ENCODE results near the gene GRAP.

The GRAP gene

DNA sequence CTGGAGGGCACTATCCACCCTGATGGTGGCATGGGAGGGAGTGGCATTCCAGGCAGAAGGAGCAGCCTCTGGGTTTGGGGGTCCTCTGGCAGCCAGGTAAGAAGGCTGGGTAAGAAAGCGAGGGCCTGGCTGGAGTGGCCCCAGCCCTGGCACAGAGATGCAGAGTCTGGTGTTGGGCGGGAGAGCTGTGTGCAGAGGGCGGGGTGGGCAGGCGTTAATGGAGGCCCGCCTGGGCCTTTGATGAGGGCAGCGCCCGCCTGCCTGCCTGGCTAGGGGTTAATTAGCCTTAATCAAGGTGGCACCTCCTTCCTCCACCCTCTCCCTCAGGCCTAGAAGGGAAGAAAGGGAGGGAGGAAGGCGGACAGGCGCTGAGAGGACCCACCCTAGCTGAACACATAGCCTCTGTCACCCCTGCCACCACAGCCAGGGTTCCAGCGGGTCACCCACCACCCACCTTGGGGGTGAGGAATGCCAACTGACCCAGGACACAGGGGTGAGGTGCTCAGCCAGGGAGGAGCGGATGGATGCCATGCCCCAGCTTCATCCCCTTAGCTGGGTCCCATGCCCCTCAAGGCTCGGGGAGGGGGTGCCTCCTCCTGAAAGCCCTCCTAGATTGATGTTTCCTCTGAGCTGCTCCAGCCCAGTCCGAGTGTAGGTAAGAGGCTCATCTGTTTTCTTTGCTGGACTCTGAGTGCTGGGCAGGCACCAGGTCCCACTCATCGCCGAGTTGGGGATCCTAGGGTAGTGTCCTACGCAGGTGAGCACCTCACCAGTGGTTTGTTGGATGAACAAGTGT lies 28.8 kb downstream of the GRAP start:
- DNase-seq: no peak

- no peak for DNase-seq
Measured at GRCh38 chr17:19017401-19017800, 29.4 kb downstream of the GRAP start.

DNA sequence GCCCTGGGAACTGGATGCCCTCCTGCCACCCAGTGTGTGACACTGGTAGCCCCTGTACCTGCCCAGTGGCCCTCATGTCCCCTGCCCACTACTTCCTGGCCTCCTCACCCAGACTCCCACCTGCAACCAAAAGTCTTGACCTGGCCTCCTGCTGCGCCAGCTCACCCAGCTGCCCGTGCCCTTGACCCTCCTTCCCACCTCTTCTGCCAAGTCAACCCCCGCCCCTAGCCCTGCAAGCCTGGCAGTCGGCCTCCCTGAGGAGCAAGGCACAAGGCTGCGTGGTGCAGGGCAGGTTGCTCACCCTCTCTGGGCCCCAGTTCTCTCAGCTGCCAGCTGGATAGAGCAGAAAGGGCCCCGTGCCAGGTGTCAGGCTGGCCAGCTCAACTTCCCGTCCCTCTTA lies 29.9 kb downstream of the GRAP start:
- no peak for DNase-seq

- no peak for DNase-seq
Measured at GRCh38 chr17:19016297-19016696, 30.5 kb downstream of the GRAP start.

- DNase-seq: no peak
Measured at GRCh38 chr17:19015428-19015827, 31.3 kb downstream of the GRAP start.

DNA sequence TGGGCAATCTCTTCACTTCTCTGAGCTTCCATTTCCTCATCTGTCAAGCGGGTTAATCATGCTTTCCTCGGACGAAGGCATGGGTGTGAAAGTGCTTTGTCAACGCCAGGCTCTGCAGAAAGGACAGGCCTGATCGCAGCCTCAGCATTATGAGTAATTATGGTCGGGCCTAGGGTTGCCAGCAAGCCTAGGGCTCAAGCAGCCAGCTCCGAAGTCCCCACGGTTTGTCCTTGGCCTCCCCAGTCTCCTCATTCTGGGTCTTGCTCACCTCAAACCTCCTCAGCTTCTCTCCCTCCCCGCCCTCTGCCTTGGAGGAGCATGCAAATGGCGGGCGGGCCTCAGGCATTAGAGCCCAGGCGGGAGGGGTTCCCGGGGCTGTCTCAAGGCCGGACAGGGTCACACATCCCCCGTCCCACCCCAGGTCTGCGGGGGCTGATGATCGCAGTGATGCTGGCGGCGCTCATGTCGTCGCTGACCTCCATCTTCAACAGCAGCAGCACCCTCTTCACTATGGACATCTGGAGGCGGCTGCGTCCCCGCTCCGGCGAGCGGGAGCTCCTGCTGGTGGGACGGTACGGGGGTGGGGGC lies 32.0 kb downstream of the GRAP start:
- no peak for DNase-seq

- DNase-seq: no peak
Measured at GRCh38 chr17:19013806-19014627, 32.7 kb downstream of the GRAP start.

GRCh38 chr17:19013226-19013625 lies 33.5 kb downstream of the GRAP start:
- DNase-seq: no peak

- DNase-seq: no peak
Measured at GRCh38 chr17:19012171-19013080, 34.3 kb downstream of the GRAP start.

- DNase-seq: no peak
Measured at GRCh38 chr17:19011581-19011980, 35.2 kb downstream of the GRAP start.

GRCh38 chr17:19010729-19011505 lies 35.8 kb downstream of the GRAP start:
- DNase-seq: no peak

DNA sequence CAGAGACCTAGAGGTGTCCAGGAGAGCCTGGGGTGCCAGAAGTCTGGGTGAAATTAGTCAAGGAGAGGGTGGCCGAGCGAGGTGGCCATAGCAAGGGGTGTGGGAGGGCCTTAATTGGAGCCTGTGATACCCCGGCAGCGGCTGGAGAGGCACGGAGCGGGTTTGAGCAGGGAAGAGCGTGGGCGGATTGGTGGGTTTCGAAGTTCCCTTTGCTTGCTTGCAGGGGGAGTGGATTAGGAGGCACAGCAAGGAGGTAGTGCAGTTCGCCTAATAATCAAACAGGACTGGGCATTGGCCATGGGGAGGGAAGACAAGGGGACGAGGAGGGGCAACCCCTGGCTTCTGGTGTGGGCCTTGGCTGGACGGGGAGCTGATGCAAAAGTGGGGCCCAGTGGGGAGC lies 36.8 kb downstream of the GRAP start:
- DNase-seq: no peak

DNA sequence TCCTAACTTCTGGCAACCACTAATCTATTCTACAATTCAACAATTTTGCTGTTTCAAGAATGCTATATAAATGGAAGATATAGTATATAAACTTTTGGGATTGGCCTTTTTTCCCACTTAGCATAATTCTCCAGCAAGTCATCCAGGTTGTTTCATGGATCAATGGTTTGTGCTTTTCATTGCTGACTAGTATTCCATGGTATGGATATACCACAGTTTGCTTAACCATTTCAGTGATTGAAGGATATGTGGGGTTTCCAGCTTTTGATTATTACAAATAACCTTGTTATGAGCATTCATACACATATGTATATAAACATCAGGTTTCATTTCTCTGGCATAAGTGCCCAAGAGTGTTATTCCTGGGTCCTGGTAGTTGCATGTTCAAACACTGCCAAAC lies 40.1 kb downstream of the GRAP start:
- no peak for DNase-seq

DNA sequence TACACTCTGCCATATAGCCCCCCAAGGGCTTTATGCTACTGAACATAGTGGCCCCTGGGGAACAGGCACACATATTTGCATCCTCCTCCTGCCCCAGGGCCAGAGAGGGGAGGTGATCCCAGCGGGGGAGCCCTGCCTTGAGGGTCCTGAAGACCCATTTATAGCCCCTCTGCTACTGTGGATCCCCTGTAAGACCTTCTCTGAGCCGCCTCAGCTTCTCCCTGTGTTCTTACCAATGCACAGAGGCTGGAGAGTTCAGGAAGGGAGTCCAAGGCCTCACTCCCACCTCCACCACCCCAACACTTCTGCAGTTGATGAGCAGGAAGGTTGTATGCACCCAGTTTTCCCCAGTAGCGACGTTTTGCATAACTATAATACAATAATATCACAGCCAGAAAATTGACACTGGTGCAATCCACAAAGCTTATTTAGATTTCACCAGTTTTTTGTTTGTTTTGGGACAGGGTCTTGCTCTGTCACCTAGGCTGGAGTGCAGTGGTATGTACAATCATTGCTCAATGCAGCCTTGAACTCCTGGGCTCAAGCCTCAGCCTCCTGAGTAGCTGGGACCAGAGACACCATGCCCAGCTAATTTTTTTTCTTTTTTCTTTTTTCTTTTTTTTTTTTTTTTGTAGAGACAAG lies 40.8 kb downstream of the GRAP start:
- no peak for DNase-seq

GRCh38 chr17:19005137-19005773 lies 41.5 kb downstream of the GRAP start:
- no peak for DNase-seq

DNA sequence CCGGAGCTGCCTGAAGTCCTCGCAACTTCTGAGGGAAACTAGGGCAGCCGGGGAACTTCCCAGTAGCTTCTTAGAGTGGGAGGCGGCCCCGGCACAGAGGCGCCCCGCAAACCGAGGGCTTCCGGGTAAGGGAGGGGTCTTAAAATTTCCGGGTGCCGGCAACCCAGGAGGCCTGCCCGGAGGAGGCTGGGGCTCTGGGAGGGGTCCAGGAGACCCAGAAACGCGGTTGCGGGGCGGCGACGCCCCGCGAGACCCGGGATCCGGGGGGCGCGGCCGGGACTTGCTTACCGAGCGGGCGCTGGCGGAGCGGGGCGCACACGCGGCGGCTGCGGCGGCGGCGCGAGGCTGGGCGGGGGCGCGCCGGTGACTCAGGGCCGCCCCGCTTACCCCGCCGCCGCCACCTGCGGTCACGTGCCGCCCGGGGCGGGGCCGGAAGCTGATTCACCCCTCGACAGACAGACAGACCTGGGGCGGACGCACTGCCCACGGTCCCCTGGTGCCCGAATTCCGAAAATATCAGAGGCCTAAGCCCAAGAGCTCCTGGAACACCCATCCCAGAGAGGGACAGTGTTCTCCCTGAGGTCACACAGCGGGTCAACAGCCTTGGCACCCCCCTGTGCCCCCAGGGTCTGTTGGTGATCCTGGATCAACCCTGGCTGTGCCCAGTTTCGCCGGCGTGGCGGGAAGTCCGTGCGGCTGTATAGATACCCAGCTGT lies 42.2 kb downstream of the GRAP start, which contains the start of gene FAM83G:
Gene FAM83G (minus strand): TSS at position 344 of the 716 bp plus-strand sequence. CDS start 723 bp downstream, outside the sequence.
- DNase-seq: peak; percentile 95

GRCh38 chr17:19003543-19004420 lies 43.0 kb downstream of the GRAP start:
- peak; percentile 66 for DNase-seq

DNA sequence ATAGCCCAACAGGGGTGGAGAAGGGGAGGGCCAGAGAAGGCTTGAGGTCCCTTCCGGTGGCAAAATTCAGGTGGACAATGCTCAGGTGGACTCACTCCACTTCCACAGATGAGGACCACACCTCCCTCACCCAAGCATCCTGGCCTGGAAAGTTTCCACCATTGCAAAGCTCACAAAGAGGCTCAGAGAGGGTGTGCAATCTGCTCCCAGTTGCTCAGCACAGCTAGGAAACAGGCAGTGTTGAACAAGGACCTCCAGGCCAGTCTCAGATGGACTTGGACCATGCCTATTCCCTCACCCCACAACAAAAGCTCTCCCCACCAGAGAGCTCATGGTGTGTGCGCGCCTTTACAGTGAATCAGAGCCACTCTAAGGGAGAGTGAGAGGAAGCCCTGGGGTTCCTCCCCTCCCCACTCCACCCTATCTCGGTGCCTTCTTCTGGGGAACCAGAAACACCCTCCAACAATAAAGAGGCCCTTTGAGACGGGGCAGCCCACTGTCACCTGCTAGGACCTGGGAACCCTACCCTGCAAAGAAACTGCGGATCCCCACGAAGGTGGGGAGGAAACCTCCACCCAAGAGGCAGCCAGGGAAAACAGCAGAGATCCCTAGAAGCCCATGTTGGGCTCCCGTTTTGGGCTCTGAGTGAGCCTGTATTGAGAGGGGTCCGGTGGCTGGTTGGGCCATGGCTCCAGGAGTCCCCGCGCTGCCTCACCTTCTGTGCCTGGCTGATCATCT lies 43.8 kb downstream of the GRAP start:
- DNase-seq: peak; percentile 58

Measured in CD4-positive, alpha-beta T cell treated with Interleukin-6 for 4 hours (primary cell).